Lower lobe of right lung (tissue), 2 donors: Measurements from ENCODE around the gene PAMR1. TPM values are rescaled to one million over a fixed set of nuclear protein-coding genes. Genes with fewer than 3 reads are reported as not detected.

Experiments
- ATAC-seq, 2 donors: fragments of 200-7000 bp; cut with Tn5 transposase; one replicate each; pipeline ENCODE4 v1.9.1; 2020 to 2022; ENCODE audit warnings: mild to moderate bottlenecking in 2 of 2, moderate library complexity in 2 of 2
- DNase-seq: peaks from one replicate; pipeline ENCODE4 v3.0.0-alpha.2; 2020
- H3K27ac ChIP-seq: fragments of 200-600 bp; one replicate; pipeline ENCODE4 v1.8.0; 2022
- H3K27me3 ChIP-seq: fragments of 200-600 bp; one replicate; pipeline ENCODE4 v1.8.0; 2022; ENCODE audit warnings: low read depth
- H3K36me3 ChIP-seq: fragments of 200-600 bp; one replicate; pipeline ENCODE4 v1.8.0; 2022; ENCODE audit warnings: mild to moderate bottlenecking
- H3K4me1 ChIP-seq: fragments of 200-600 bp; one replicate; pipeline ENCODE4 v1.8.0; 2022
- H3K4me3 ChIP-seq: fragments of 200-600 bp; one replicate; pipeline ENCODE4 v1.8.0; 2022; ENCODE audit warnings: mild to moderate bottlenecking
- H3K9me3 ChIP-seq: fragments of 200-600 bp; one replicate; pipeline ENCODE4 v1.8.0; 2022
- CTCF ChIP-seq: fragments of 200-600 bp; IDR thresholded peaks from one replicate; pipeline ENCODE4 v1.8.0; 2022; ENCODE audit warnings: antibody characterized with exemption, mild to moderate bottlenecking
- intact Hi-C: fragments of 100-400 bp; cut with DNase I; formaldehyde crosslinking; loops from one replicate; pipeline ENCODE4 v1.11.0; 2022
- total RNA-seq: library from RNA; stranded (reverse); fragmentation: NEBNext Ultra II Directional; extraction: Animal tissue kit (Norgen Biotek cat#: 25700); gene quantifications from one replicate; pipeline ENCODE4 v1.2.1, GENCODE V29; 2021
- donor health status: DM: no; HTN: yes; CAD: no; lungs with severe emphysema.

Gene PAMR1
- total RNA-seq, 1 donor from 2014 or later, result 5.6 TPM

GRCh38 chr11:35470616-35471015, 54.8 kb downstream of the PAMR1 start:
- no peak for DNase-seq
- no peaks in the 10 kb centered on the region for H3K9me3 ChIP-seq
- no peaks in the 10 kb centered on the region for H3K36me3 ChIP-seq
- intact Hi-C loops, result no loop called here
- no peaks in the 10 kb centered on the region for H3K4me1 ChIP-seq
- no peak overlapping the region for H3K4me3 ChIP-seq
- no peak for ATAC-seq
- no peak overlapping the region for H3K27ac ChIP-seq
- no peaks in the 10 kb centered on the region for H3K27me3 ChIP-seq
- no peak for TF ChIP-seq CTCF

- H3K4me3 ChIP-seq, result no peak overlapping the region
- H3K27ac ChIP-seq, result no peak overlapping the region
- no peaks in the 10 kb centered on the region for H3K36me3 ChIP-seq
- no peak for TF ChIP-seq CTCF
- DNase-seq (no peak), ATAC-seq (no peak)
- no peaks in the 10 kb centered on the region for H3K27me3 ChIP-seq
- intact Hi-C loops, result no loop called here
- H3K9me3 ChIP-seq, result no peaks in the 10 kb centered on the region
- no peaks in the 10 kb centered on the region for H3K4me1 ChIP-seq
These were observed 59.4 kb downstream of the PAMR1 start for GRCh38 chr11:35466058-35466457.

DNA sequence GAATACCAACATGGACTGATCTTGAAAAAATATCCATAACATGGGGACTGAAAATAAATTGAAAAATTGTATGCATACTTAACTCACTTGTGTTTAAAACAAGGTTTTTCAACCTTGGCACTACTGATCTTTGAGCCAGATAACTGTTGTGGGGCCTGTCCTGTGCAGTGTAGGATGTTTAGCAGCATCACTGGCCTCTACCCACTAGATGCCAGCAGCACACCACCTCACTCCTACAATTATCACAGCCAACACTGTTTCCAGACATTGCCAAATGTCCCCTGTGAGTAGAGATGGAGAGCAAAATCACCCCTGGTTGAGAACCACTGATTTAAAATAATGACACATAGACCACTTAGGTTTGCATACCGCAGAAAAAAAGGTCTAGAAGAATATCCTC, 61.1 kb downstream of the PAMR1 start:
- Histone ChIP-seq H3K36me3 (no peaks in the 10 kb centered on the region), H3K27me3 (no peaks in the 10 kb centered on the region), H3K4me1 (no peaks in the 10 kb centered on the region), H3K9me3 (no peaks in the 10 kb centered on the region), H3K27ac (no peak overlapping the region), H3K4me3 (no peak overlapping the region)
- DNase-seq (no peak), ATAC-seq (no peak)
- intact Hi-C loops, result no loop called here
- TF ChIP-seq CTCF, result no peak

DNA sequence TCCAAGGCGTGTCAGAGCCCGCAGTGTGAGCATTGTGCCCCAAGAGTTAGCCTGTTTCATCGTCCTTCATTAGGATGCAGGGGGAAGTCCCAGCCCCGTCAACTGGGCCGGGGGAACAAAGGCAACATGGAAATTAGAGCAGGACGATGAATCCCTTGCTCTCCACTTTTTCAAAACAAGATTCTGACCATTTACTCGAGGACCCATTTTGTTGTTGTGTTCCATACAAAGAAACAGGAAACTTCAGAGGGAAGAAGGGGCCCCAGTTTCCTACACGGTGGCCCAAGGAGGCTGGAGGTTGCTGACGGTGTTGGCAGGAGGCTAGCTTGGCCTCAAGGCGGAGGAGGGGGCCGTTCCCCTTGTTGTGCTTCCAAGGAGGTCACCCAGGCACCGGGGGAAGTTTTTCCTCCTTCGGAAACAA, 62.1 kb downstream of the PAMR1 start:
- H3K9me3 ChIP-seq, result no peaks in the 10 kb centered on the region
- ATAC-seq, result no peak
- no peaks in the 10 kb centered on the region for H3K27me3 ChIP-seq
- DNase-seq, result no peak
- H3K4me1 ChIP-seq, result no peaks in the 10 kb centered on the region
- H3K36me3 ChIP-seq, result no peaks in the 10 kb centered on the region
- TF ChIP-seq CTCF, result no peak
- H3K27ac ChIP-seq, result no peak overlapping the region
- intact Hi-C loops, result no loop called here
- H3K4me3 ChIP-seq, result no peak overlapping the region

- no peaks in the 10 kb centered on the region for H3K36me3 ChIP-seq
- no peaks in the 10 kb centered on the region for H3K9me3 ChIP-seq
- ATAC-seq (no peak), DNase-seq (no peak)
- no peak for TF ChIP-seq CTCF
- intact Hi-C loops, result no loop called here
- no peaks in the 10 kb centered on the region for H3K27me3 ChIP-seq
- no peaks in the 10 kb centered on the region for H3K4me1 ChIP-seq
- H3K27ac ChIP-seq, result no peak overlapping the region
- H3K4me3 ChIP-seq, result no peak overlapping the region
These were observed 63.4 kb downstream of the PAMR1 start for GRCh38 chr11:35461917-35462538.
